ENCODE measurements around the gene PSMC5. TPM values are rescaled to one million over a fixed set of nuclear protein-coding genes. Genes with fewer than 3 reads are reported as not detected.
A peak's percentile ranks its signal among the peaks of the same experiment; 100 is the strongest.

Gene PSMC5
- polyA plus RNA-seq, 1 experiment: 220 TPM

- no peaks in the 10 kb centered on the region for H3K27me3 ChIP-seq (ENCODE audit: control insufficient read depth, insufficient read depth, low read length)
- peak overlapping the region; percentile 77 for H3K27ac ChIP-seq (ENCODE audit: low read depth, low read length)
- ChIA-PET CTCF (interaction anchor here (0.6 to 1.5 kb wide), 7 partner anchors 10 to 1200 kb away, joined by 3 to 6 read pairs (median 4); partner anchors contain the start of gene CSHL1), POLR2A (interaction anchor here (0.5 to 1.5 kb wide), 10 partner anchors 18 to 661 kb away, joined by 3 to 12 read pairs (median 6); partner anchors contain the start of genes CCDC47 and DDX42)
- DNase-seq (ENCODE audit: low read depth, low spot score): no peak
- H3K9me3 ChIP-seq (ENCODE audit: control insufficient read depth, insufficient read depth, low read length): peaks cover 8% of the 10 kb centered on the region
- no peak overlapping the region for H3K4me3 ChIP-seq (ENCODE audit: low read depth, low read length)
- no peak for TF ChIP-seq CTCF (IDR thresholded peaks at IDR 0.05; ENCODE audit: low read depth, low read length)
Observed at GRCh38 chr17:63843910-63844677, 16.9 kb downstream of the PSMC5 start.

DNA sequence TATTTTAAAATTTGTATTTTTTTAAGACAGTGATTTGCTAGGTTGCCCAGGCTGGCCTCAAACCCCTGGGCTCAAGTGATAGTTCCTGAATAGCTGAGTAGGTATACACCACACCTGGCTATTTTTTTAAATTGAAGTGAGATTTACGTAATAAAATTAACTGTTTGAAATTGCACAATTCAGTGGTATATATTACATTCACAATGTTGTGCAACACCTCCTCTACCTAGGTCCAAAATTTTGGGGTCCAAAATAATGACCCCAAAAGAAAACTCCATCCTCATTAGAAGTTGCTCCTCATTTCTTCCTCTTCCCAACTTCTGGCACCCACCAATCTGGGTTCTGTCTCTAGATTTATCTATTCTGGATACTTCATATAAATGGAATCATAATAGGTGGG, 18.3 kb downstream of the PSMC5 start:
- CTCF ChIA-PET: interaction anchor here (1.5 kb wide), 1 partner anchor 11 kb away, joined by 5 read pairs; no protein-coding TSS in a partner anchor
- no peak overlapping the region for H3K4me3 ChIP-seq (ENCODE audit: low read depth, low read length)
- TF ChIP-seq CTCF (IDR thresholded peaks at IDR 0.05; ENCODE audit: low read depth, low read length): no peak
- DNase-seq (ENCODE audit: low read depth, low spot score): no peak
- H3K27ac ChIP-seq (ENCODE audit: low read depth, low read length): no peak overlapping the region
- peaks cover 4% of the 10 kb centered on the region for H3K27me3 ChIP-seq (ENCODE audit: control insufficient read depth, insufficient read depth, low read length)
- POLR2A ChIA-PET: no interaction called here
- peaks cover 15% of the 10 kb centered on the region for H3K9me3 ChIP-seq (ENCODE audit: control insufficient read depth, insufficient read depth, low read length)

DNA sequence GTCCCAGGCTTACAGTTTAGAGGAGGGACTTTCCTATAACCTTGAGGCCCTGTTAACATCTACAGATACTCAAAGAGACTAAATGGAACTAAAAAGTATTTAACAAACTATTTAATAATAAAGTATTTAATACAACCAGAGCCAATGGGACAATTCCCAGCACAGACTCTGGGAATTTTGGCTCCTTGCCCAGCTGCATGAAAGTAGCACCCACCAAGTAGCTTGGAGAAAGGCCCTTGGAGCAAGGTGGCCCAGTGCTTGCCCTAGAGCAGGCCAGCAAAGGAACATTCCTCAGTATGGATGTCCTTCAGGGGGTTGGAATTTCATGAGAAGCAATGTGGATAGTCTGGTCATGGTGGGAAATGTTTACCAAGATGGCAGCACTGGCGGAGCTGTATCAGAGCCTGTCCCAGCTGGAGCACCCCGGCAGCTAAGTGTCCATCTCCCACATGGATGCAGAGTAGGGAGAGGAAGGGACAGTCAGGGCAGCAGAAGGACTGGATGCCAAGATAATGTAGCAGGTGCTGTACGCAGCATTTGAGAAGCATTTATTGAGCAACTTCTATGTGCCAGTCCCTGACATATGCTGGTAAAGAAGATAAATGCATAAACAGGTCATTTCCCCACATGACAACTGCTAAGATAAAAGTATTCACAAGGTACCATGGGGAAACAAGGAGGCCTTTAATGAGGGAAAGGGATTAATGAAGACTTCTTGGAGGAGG, 20.5 kb downstream of the PSMC5 start:
- ChIA-PET POLR2A (no interaction called here), CTCF (no interaction called here)
- TF ChIP-seq CTCF (IDR thresholded peaks at IDR 0.05; ENCODE audit: low read depth, low read length): no peak
- H3K4me3 ChIP-seq (ENCODE audit: low read depth, low read length): no peak overlapping the region
- H3K27me3 ChIP-seq (ENCODE audit: control insufficient read depth, insufficient read depth, low read length): peaks cover 8% of the 10 kb centered on the region
- peaks cover 15% of the 10 kb centered on the region for H3K9me3 ChIP-seq (ENCODE audit: control insufficient read depth, insufficient read depth, low read length)
- DNase-seq (ENCODE audit: low read depth, low spot score): no peak
- no peak overlapping the region for H3K27ac ChIP-seq (ENCODE audit: low read depth, low read length)

DNA sequence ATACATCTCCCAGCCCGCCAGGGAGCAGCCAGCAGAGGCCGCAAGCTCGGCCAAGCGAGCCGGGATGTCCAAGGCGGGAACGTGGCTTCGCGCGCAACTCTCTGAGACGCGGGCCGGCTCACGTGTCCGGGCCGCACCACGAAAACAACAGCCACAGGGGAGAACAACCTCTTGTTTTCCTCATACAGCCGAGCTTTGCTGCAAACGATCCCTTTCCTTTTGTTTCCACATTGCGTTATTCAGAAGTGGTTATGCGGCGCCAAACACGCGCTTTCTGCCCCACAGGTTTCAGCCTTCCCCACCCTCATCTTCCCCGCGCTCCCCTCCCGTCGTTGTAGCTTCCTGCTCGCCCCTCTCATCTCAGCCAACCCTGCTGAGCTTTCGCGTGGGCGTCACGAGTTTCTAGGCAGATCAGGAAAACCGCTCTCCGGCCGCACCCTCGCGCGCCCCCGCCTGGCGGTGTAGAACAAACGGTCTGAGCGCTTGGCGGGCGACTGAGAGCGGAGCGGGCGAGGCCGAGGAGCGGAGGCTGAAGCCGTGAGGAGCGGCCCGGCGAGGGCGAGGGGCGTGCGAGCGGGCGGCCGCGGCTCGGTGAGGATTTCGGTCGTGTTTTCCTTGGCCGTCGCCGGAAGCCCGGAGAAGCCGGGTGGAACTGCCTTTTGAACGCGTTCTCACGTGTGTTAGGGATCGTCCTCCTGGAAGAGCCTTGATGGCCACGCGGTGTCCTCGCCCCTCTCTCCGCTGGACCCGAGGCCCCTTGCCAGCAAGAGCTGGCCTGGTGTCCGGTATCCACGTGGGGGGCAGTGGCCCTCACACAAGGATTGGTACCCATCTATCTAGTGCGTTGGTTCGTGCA, 21.8 kb downstream of the PSMC5 start:
- peak; percentile 37 for DNase-seq (ENCODE audit: low read depth, low spot score)
- ChIA-PET CTCF (interaction anchor here (0.5 to 1.0 kb wide), 8 partner anchors 11 to 296 kb away, joined by 3 to 10 read pairs (median 6); partner anchors contain the start of gene GH1), POLR2A (no interaction called here)
- Histone ChIP-seq H3K4me3 (ENCODE audit: low read depth, low read length) (peak overlapping the region; percentile 43), H3K27me3 (ENCODE audit: control insufficient read depth, insufficient read depth, low read length) (peaks cover 16% of the 10 kb centered on the region), H3K9me3 (ENCODE audit: control insufficient read depth, insufficient read depth, low read length) (peaks cover 15% of the 10 kb centered on the region), H3K27ac (ENCODE audit: low read depth, low read length) (no peak overlapping the region)
- peak; percentile 46 for TF ChIP-seq CTCF (IDR thresholded peaks at IDR 0.05; ENCODE audit: low read depth, low read length)

All from AG04450 (cell line).